Common myeloid progenitor, CD34-positive (primary cell): ENCODE measurements around the gene MSI2.

Experiments
- CTCF ChIA-PET: fragments of 350-600 bp; sonication (Branson Sonifier 250); formaldehyde crosslinking; loops from one replicate; lab custom pipeline; 2021; ENCODE audit warnings: antibody characterized with exemption; lab: Charles Lee
- POLR2A ChIA-PET: fragments of 350-600 bp; sonication (Branson Sonifier 250); formaldehyde crosslinking; loops from one replicate; lab custom pipeline; 2021; ENCODE audit warnings: antibody characterized with exemption; lab: Charles Lee
- DNase-seq, 3 donors: peaks; one replicate each; pipeline versions ENCODE4 v3.0.0 to v3.0.0-alpha.2; 2013
- H3K27ac ChIP-seq, 2 experiments: 1 replicate in 1 of 2; 2 replicates in 1 of 2; pipeline ENCODE4 v1.7.0; 2013; ENCODE audit warnings: inconsistent platforms in 2 of 2, low read length in 2 of 2, mild to moderate bottlenecking in 2 of 2, low read depth in 1 of 2, moderate library complexity in 1 of 2; ENCODE audit not compliant: severe bottlenecking in 2 of 2, insufficient read depth in 1 of 2, poor library complexity in 1 of 2
- H3K27me3 ChIP-seq, 5 experiments: replicated peaks in 2 of 5; 1 replicate in 3 of 5; 2 replicates in 2 of 5; pipeline versions ENCODE4 v1.6.1 to v1.7.0; 2013; ENCODE audit warnings: low read length in 4 of 5, mild to moderate bottlenecking in 2 of 5, moderate library complexity in 2 of 5, inconsistent platforms in 1 of 5; ENCODE audit not compliant: insufficient read depth in 5 of 5, control insufficient read depth in 4 of 5
- H3K36me3 ChIP-seq, 4 experiments: 1 replicate in 2 of 4; 2 replicates in 2 of 4; pipeline versions ENCODE4 v1.6.1 to v1.7.0; 2013; ENCODE audit warnings: low read length in 3 of 4, control low read depth in 1 of 4, mild to moderate bottlenecking in 1 of 4; ENCODE audit not compliant: control insufficient read depth in 4 of 4, insufficient read depth in 4 of 4
- H3K4me1 ChIP-seq, 4 experiments: 1 replicate in 3 of 4; 2 replicates in 1 of 4; pipeline versions ENCODE4 v1.6.1 to v1.7.1; 2013; ENCODE audit warnings: low read length in 3 of 4, mild to moderate bottlenecking in 3 of 4, control low read depth in 1 of 4, inconsistent platforms in 1 of 4, moderate library complexity in 1 of 4; ENCODE audit not compliant: control insufficient read depth in 4 of 4, insufficient read depth in 4 of 4; ENCODE audit errors: control extremely low read depth in 1 of 4
- H3K4me3 ChIP-seq, 7 experiments: 1 replicate in 4 of 7; 2 replicates in 3 of 7; pipeline versions ENCODE4 v1.5.1 to v1.7.0; 2013; ENCODE audit warnings: mild to moderate bottlenecking in 7 of 7, low read length in 6 of 7, moderate library complexity in 6 of 7, inconsistent platforms in 2 of 7, low read depth in 2 of 7, control low read depth in 1 of 7; ENCODE audit not compliant: insufficient read depth in 4 of 7, control insufficient read depth in 1 of 7; ENCODE audit errors: extremely low read depth in 1 of 7
- H3K9me3 ChIP-seq, 5 experiments: 1 replicate in 4 of 5; 2 replicates in 1 of 5; pipeline versions ENCODE4 v1.6.1 to v1.7.1; 2013; ENCODE audit warnings: low read length in 4 of 5, mild to moderate bottlenecking in 2 of 5, inconsistent platforms in 1 of 5, low read depth in 1 of 5, moderate library complexity in 1 of 5; ENCODE audit not compliant: control insufficient read depth in 4 of 5, insufficient read depth in 2 of 5; ENCODE audit errors: control extremely low read depth in 1 of 5
- WGBS: methylation state at CpG from one replicate; pipeline ENCODE4 v1.1.5; 2013; ENCODE audit not compliant: insufficient coverage; 5-methylcytosine and 5-hydroxymethylcytosine counted together

MSI2 gene

GRCh38 chr17:57654040-57654775, 397.9 kb downstream of the MSI2 start:
- ChIA-PET CTCF (interaction anchor here (1.1 to 1.5 kb wide), 4 partner anchors 11 to 533 kb away, joined by 3 to 5 read pairs (median 3); no protein-coding TSS in a partner anchor), POLR2A (no interaction called here)
- no peaks in the 10 kb centered on the region for H3K9me3 ChIP-seq
- no peak for DNase-seq
- no peak overlapping the region for H3K4me3 ChIP-seq
- no peaks in the 10 kb centered on the region for H3K27me3 ChIP-seq
- WGBS, result 90% methylated on average over 10 of the region's 11 CpGs
- no peaks in the 10 kb centered on the region for H3K4me1 ChIP-seq
- peak overlapping the region in 1 of 2 experiments; percentile 16 for H3K27ac ChIP-seq
- peaks cover 16 to 95% (median 81%) of the 10 kb centered on the region in 4 experiments for H3K36me3 ChIP-seq

- DNase-seq, result no peak
- Histone ChIP-seq H3K27me3 (no peaks in the 10 kb centered on the region), H3K4me3 (no peak overlapping the region), H3K4me1 (no peaks in the 10 kb centered on the region), H3K36me3 (peaks cover 13 to 95% (median 84%) of the 10 kb centered on the region in 4 experiments), H3K9me3 (no peaks in the 10 kb centered on the region), H3K27ac (no peak overlapping the region)
- POLR2A ChIA-PET, result interaction anchor here (0.5 kb wide), 1 partner anchor 170 kb away, joined by 3 read pairs; no protein-coding TSS in a partner anchor
- 92% methylated on average over 2 of the region's 6 CpGs for WGBS
- CTCF ChIA-PET, result interaction anchor here (0.7 to 1.5 kb wide), 3 partner anchors 13 to 534 kb away, joined by 3 to 5 read pairs (median 3); no protein-coding TSS in a partner anchor
These were observed 399.2 kb downstream of the MSI2 start for GRCh38 chr17:57655553-57655952.

- Histone ChIP-seq H3K4me3 (no peak overlapping the region), H3K36me3 (peaks cover 19 to 95% (median 82%) of the 10 kb centered on the region in 4 experiments), H3K27me3 (no peaks in the 10 kb centered on the region), H3K9me3 (no peaks in the 10 kb centered on the region), H3K4me1 (peaks cover 0 to 2% (median 0%) of the 10 kb centered on the region in 4 experiments), H3K27ac (no peak overlapping the region)
- DNase-seq, result no peak
- ChIA-PET POLR2A (no interaction called here), CTCF (interaction anchor here (1.2 to 1.5 kb wide), 2 partner anchors 13 to 15 kb away, joined by 4 read pairs; no protein-coding TSS in a partner anchor)
- WGBS, result 100% methylated on average over 2 of the region's 2 CpGs
These were observed 400.9 kb downstream of the MSI2 start for GRCh38 chr17:57657211-57657610.

GRCh38 chr17:57662041-57662440, 405.7 kb downstream of the MSI2 start:
- no CpG with 5 or more reads among the region's 2 CpGs for WGBS
- no peak for DNase-seq
- ChIA-PET POLR2A (no interaction called here), CTCF (interaction anchor here (1.6 to 3.8 kb wide), 2 partner anchors 10 to 121 kb away, joined by 4 to 19 read pairs; no protein-coding TSS in a partner anchor)
- Histone ChIP-seq H3K27ac (peak overlapping the region in 1 of 2 experiments; percentile 73), H3K9me3 (no peaks in the 10 kb centered on the region), H3K27me3 (no peaks in the 10 kb centered on the region), H3K36me3 (peaks cover 9 to 83% (median 65%) of the 10 kb centered on the region in 4 experiments), H3K4me3 (no peak overlapping the region), H3K4me1 (peaks cover 0 to 12% (median 0%) of the 10 kb centered on the region in 4 experiments)

GRCh38 chr17:57662644-57663308, 406.5 kb downstream of the MSI2 start:
- peak; percentile 66 to 79 (median 76) for DNase-seq
- ChIA-PET POLR2A (no interaction called here), CTCF (interaction anchor here (1.6 to 3.8 kb wide), 2 partner anchors 9 to 121 kb away, joined by 4 to 19 read pairs; no protein-coding TSS in a partner anchor)
- Histone ChIP-seq H3K27ac (peak overlapping the region in 1 of 2 experiments; percentile 73), H3K36me3 (peaks cover 8 to 82% (median 62%) of the 10 kb centered on the region in 4 experiments), H3K4me1 (peaks cover 0 to 12% (median 0%) of the 10 kb centered on the region in 4 experiments), H3K4me3 (peak overlapping the region in 1 of 7 experiments; percentile 14), H3K9me3 (no peaks in the 10 kb centered on the region), H3K27me3 (no peaks in the 10 kb centered on the region)
- WGBS, result 79% methylated on average over 12 of the region's 21 CpGs

GRCh38 chr17:57663326-57664070, 407.2 kb downstream of the MSI2 start:
- POLR2A ChIA-PET, result no interaction called here
- WGBS, result 96% methylated on average over 11 of the region's 14 CpGs
- Histone ChIP-seq H3K27me3 (no peaks in the 10 kb centered on the region), H3K4me1 (peaks cover 0 to 12% (median 0%) of the 10 kb centered on the region in 4 experiments), H3K4me3 (no peak overlapping the region), H3K27ac (peak overlapping the region; percentile 4 to 73), H3K36me3 (peaks cover 8 to 81% (median 61%) of the 10 kb centered on the region in 4 experiments), H3K9me3 (no peaks in the 10 kb centered on the region)
- CTCF ChIA-PET, result interaction anchor here (1.6 to 3.8 kb wide), 2 partner anchors 8 to 120 kb away, joined by 4 to 19 read pairs; no protein-coding TSS in a partner anchor
- no peak for DNase-seq
